SK-N-SH treated with all-trans-retinoic acid at 6 μM for 48 hours (cell line): ENCODE results near the gene DND1.

Experiments
- ARNTL ChIP-seq: fragments of 450-650 bp; formaldehyde crosslinking; IDR thresholded peaks from 2 replicates; pipeline ENCODE4 v1.5.0; 2020; ENCODE audit warnings: low read depth, mild to moderate bottlenecking, moderate library complexity, borderline replicate concordance
- GLIS3 ChIP-seq: fragments of 250-450 bp; sonication (Bioruptor Pico); IDR thresholded peaks from 2 replicates; pipeline ENCODE4 v1.5.0; 2020; ENCODE audit warnings: mild to moderate bottlenecking, moderate library complexity
- ISL1 ChIP-seq: fragments of 250-450 bp; sonication (Bioruptor Pico); IDR thresholded peaks from 2 replicates; pipeline ENCODE4 v2.1.2; 2022; ENCODE audit warnings: mild to moderate bottlenecking, moderate library complexity
- PATZ1 ChIP-seq: fragments of 250-450 bp; sonication (Bioruptor Pico); IDR thresholded peaks from 2 replicates; pipeline ENCODE4 v1.8.0; 2020; ENCODE audit warnings: mild to moderate bottlenecking, moderate library complexity, borderline replicate concordance
- RARB ChIP-seq: fragments of 250-450 bp; sonication (Bioruptor Pico); IDR thresholded peaks from 2 replicates; pipeline ENCODE4 v1.8.0; 2021; ENCODE audit warnings: mild to moderate bottlenecking, moderate library complexity
- SNAI2 ChIP-seq: fragments of 250-450 bp; sonication (Bioruptor Pico); IDR thresholded peaks from 2 replicates; pipeline ENCODE4 v1.5.0; 2020; ENCODE audit warnings: mild to moderate bottlenecking, moderate library complexity
- TOX ChIP-seq: fragments of 250-450 bp; sonication (Bioruptor Pico); IDR thresholded peaks from 2 replicates; pipeline ENCODE4 v1.8.0; 2021; ENCODE audit warnings: mild to moderate bottlenecking, moderate library complexity, borderline replicate concordance
- ZC3H10 ChIP-seq: fragments of 250-450 bp; sonication (Bioruptor Pico); IDR thresholded peaks from 2 replicates; pipeline ENCODE4 v1.5.1; 2021; ENCODE audit warnings: mild to moderate bottlenecking, moderate library complexity
- ZFP30 ChIP-seq: fragments of 450-650 bp; formaldehyde crosslinking; IDR thresholded peaks from 2 replicates; pipeline ENCODE4 v1.5.0; 2022; ENCODE audit warnings: mild to moderate bottlenecking, moderate library complexity
- ZNF565 ChIP-seq: fragments of 450-650 bp; formaldehyde crosslinking; conservative IDR thresholded peaks from 2 replicates; pipeline ENCODE4 v1.5.0; 2020; ENCODE audit warnings: low read depth, mild to moderate bottlenecking, moderate library complexity
- ZNF8 ChIP-seq: fragments of 450-650 bp; formaldehyde crosslinking; IDR thresholded peaks from 2 replicates; pipeline ENCODE4 v1.5.0; 2020; ENCODE audit warnings: mild to moderate bottlenecking, moderate library complexity

GRCh38 chr5:140631036-140631417 lies 42.3 kb downstream of the DND1 start:
- no peak for TF ChIP-seq SNAI2 (CRISPR knock-in tag)
- no peak for TF ChIP-seq ZNF565 (CRISPR knock-in tag)
- TF ChIP-seq ARNTL (CRISPR knock-in tag) = no peak
- no peak for TF ChIP-seq GLIS3 (CRISPR knock-in tag)
- no peak for TF ChIP-seq RARB (CRISPR knock-in tag)
- TF ChIP-seq PATZ1 (CRISPR knock-in tag) = no peak
- no peak for TF ChIP-seq ZC3H10
- TF ChIP-seq ZNF8 (CRISPR knock-in tag) = no peak
- TF ChIP-seq ISL1 (CRISPR knock-in tag) = no peak
- no peak for TF ChIP-seq TOX (CRISPR knock-in tag)
- TF ChIP-seq ZFP30 = no peak
